Fibroblast of gingiva (primary cell): ENCODE measurements around the gene ZBTB38.

Source experiments
- DNase-seq: peaks from one replicate; pipeline ENCODE4 v3.0.0-alpha.2; 2011; ENCODE audit warnings: low read depth

ZBTB38 gene

DNA sequence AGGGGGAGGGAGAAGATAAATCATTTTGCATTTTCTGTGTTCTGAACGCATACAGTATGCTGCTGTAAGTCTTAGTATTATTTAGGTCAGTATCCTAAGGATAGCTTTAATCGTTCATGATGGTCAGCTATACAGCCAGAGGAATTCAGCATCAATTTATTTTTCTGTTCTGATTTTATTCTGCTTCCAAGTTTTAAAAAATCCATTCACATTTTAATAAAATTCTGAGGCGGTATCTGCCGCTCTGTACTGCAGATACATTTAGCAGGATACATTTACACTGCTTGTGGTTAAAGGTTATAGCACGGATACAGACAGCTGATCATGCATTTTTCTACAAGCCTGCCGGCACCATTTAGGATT is 17.8 kb downstream of the ZBTB38 start:
- no peak for DNase-seq

DNA sequence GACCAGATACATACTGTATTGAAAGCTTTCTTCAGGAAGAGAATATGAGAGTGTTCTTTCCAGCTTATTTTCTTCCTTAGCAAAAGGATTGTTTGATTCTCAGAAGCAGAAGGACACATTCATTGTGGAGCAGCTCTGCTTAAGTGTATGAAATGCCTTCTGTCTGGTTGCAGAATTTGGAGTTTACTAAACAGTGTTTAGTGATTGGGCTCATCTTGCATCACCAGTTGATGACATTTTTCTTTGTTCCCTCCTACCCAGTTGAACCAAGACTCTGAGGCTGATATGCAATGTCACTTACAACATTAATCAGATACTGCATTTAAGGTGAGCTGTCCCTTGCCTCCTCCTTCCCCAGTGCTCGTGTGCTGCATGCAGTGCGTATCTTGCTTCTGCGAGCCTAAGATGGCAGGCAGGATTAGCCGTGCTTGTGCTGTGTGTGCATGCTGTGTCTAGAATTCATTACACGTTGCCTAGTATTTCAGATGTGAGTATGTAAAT is 18.4 kb downstream of the ZBTB38 start:
- peak; percentile 82 for DNase-seq

GRCh38 chr3:141387516-141387915 is 19.2 kb downstream of the ZBTB38 start:
- DNase-seq, result no peak

DNA sequence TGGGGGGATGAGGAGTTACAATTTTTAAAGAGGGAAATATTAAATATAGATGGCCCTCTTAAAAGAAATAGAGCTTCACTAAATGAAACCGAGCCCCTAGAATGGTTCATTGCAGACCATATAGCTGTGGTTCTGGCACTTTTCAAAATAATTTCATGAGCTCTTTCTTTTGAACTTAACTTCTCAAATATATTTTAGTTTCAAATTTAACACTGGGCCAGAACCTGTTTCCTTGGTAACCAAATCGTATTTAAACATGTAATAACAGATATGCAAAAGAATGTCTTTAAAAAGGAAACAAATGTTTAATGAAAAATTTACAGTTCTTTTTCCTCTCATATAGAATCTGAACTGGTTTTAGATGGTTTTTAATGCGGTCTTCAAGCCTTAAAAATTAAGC is 20.1 kb downstream of the ZBTB38 start:
- no peak for DNase-seq

DNA sequence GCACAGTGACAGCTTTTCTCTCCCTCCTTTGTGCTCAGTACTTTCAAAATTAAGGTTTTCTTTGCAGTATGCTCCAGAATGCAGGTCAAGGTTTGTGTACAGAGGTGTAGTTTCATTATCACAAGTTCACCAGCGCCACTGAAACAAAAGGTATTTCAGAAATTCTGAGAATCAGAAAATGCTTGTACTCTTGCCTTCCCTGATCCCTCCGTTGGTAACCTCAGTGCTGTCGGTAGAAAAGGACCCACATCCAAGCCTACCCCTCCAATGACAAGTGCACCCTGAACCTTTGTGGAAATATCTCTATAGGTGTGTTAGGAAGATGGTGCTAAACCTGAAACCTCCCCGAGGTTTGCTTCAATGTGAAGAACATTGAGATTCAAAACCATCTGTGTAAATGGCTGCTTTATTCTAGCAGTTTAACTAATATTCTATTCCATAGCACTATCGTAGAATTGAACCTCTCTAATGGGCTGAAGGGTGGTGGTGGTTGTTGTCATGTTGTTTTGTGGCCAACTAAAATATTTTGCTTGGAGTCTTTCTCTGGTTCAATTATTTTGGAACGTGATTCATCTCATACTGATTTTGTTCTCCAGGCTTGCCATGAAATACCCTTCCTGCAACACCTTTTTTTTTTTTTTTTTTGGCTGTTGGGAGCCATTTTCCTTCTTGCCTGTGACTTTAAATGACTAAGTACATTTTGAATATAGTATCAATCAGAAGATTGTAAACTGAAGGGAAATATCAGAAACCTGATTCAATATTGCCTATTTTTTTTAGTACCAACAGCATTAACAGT is 20.7 kb downstream of the ZBTB38 start:
- DNase-seq, result peak; percentile 61

DNA sequence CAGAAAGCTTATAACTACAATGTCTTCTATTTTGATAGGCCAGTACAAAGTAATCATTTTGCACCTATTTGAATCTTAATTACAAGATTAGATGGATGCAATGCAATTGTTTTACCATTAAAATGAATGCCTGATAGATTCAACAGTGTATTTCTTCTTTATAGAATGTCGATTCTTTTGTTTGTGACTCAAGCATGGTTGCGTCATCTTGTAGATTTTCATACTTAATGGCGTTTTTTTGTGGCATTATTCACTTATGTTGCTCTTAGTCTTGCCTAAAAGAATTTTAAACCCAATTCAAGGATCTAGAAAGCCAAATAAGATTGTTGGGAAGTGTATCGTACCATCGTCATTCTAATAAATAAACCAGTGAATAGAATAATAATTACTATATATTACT is 21.4 kb downstream of the ZBTB38 start:
- DNase-seq, result peak; percentile 42

GRCh38 chr3:141390747-141391146 is 22.4 kb downstream of the ZBTB38 start:
- no peak for DNase-seq

DNA sequence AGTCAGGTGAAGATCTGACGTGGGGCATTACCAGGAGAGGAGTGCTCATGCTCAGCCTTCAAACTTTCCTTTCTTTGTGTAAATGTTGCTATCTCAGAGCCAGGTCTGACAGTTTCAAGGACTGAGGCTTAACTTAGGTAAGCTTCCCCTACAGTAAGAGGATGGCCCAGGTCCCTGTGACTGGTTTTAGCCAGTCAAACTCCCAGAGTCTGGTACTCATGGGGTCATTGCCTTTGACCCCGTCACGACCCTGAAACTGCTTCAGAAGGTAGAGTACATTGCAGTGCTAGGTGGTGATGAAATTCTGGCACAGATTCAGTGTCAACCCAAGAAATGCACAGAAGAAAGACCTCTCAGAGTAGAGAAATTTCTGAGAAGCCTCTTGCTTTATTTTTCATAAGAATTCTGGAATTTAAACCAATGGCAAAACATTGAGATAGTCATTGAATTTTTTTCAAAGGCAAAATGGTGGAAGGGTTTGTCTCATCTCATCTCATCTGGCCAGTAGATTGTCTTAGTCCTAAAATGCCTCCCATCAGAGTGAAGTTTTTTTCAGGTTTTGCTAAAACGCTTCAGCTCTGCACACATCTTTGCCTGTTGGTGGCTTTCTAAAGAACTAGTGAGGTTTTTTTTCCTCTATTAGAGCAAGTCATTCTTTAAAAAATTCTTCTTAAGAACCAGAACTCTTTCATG is 23.1 kb downstream of the ZBTB38 start:
- no peak for DNase-seq

DNA sequence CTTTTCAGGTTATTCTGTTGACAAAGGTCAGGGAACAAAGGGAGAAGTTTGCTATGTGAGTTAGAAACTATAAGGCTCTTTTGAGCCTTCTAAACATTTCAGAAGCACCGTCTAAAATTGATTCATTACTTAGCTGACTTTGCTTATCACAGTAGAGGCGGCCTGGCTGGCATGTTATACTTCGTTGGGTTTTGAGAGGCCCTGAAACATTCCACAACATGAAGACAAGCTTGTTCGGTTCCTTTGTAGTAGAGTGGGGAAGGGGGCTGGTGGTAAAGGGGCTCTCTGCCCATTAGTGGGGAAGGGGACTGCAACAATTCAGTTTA is 23.6 kb downstream of the ZBTB38 start:
- DNase-seq, result no peak

DNA sequence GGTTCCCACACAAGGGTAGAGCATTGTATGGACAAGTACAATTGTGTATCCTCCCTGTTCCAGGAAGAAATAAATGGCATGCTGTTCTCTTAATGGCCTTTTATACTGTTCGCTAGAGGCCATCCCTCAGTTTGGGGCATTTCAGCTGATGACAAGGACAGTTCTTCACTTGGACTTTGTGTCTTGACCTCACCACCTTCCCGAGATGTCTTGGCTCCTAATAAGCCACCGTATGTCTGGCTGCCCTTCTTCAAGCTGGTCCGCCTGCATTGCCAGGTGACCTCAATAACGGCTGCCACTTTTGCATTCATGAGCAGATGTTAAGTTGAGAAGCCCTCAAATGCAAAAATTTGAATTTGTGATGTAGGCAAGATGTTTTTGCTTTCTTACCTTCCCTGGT is 24.1 kb downstream of the ZBTB38 start:
- no peak for DNase-seq

- peak; percentile 90 for DNase-seq
Observed at GRCh38 chr3:141392897-141393734, 24.8 kb downstream of the ZBTB38 start.

- DNase-seq, result no peak
Observed at GRCh38 chr3:141393735-141394076, 25.4 kb downstream of the ZBTB38 start.

GRCh38 chr3:141394560-141394959 is 26.3 kb downstream of the ZBTB38 start:
- no peak for DNase-seq

- DNase-seq, result no peak
Observed at GRCh38 chr3:141395005-141395589, 26.8 kb downstream of the ZBTB38 start.

DNA sequence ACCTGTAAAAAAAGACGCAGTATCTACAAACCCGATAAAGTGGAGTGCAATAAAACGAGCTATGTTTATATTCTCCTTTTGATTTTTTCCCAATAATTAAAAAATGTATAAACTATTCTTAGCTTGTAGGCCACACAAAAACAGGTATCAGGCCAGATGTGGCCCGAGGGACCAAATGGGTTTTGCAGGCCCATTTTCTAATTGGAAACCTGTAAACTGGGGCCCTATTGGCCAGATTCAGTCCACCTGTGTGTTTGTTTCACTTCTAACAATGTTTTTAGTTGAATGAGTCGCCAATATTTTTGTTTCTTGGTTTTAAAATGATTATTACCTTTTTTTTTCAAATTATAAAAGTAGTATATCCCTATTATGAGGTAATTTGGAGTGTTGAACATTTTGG is 29.7 kb downstream of the ZBTB38 start:
- DNase-seq, result no peak

GRCh38 chr3:141399200-141399599 is 30.9 kb downstream of the ZBTB38 start:
- DNase-seq, result no peak

GRCh38 chr3:141400073-141400971 is 32.0 kb downstream of the ZBTB38 start:
- peak; percentile 63 for DNase-seq

- no peak for DNase-seq
Observed at GRCh38 chr3:141401095-141401494, 32.8 kb downstream of the ZBTB38 start.

- no peak for DNase-seq
Observed at GRCh38 chr3:141401573-141402475, 33.5 kb downstream of the ZBTB38 start.

GRCh38 chr3:141402476-141403171 is 34.3 kb downstream of the ZBTB38 start:
- peak; percentile 82 for DNase-seq
